B cell (primary cell): ENCODE data around the gene ZNF827. TPM values are rescaled to one million over a fixed set of nuclear protein-coding genes. Genes with fewer than 3 reads are reported as not detected.

Experiments
- ATAC-seq: fragments of 200-7000 bp; cut with Tn5 transposase; one replicate; pipeline ENCODE4 v1.10.0; 2021; ENCODE audit warnings: low read depth, mild to moderate bottlenecking, moderate number of reproducible peaks, moderate library complexity
- CTCF ChIA-PET: fragments of 350-600 bp; sonication (Branson Sonifier 250); formaldehyde crosslinking; loops from one replicate; lab custom pipeline; 2021; ENCODE audit warnings: antibody characterized with exemption, inconsistent platforms; lab: Charles Lee
- POLR2A ChIA-PET: fragments of 350-600 bp; sonication (Branson Sonifier 250); formaldehyde crosslinking; loops from one replicate; lab custom pipeline; 2021; ENCODE audit warnings: antibody characterized with exemption; lab: Charles Lee
- DNase-seq: peaks from one replicate; pipeline ENCODE4 v3.0.0; 2013
- H2AFZ ChIP-seq: 2 replicates; pipeline ENCODE4 v1.6.1; 2012; ENCODE audit warnings: mild to moderate bottlenecking, low read depth, low read length; ENCODE audit not compliant: insufficient read depth, poor library complexity, severe bottlenecking
- H3K27ac ChIP-seq, 2 donors: 1 replicate in 1 of 2; 2 replicates in 1 of 2; pipeline ENCODE4 v1.5.1; 2012 to 2013; ENCODE audit warnings: low read length in 2 of 2, mild to moderate bottlenecking in 2 of 2, moderate library complexity in 1 of 2
- H3K27me3 ChIP-seq, 4 experiments: fragments of 200-600 bp in 1 of 4; sonication (generic) in 1 of 4; replicated peaks in 1 of 4; 1 replicate in 2 of 4; 2 replicates in 2 of 4; pipeline versions ENCODE4 v1.6.1 to v1.7.0; 2013 to 2016; ENCODE audit warnings: low read length in 3 of 4, mild to moderate bottlenecking in 2 of 4, mixed read lengths in 1 of 4, moderate library complexity in 1 of 4; ENCODE audit not compliant: insufficient read depth in 4 of 4, control insufficient read depth in 3 of 4; ENCODE audit errors: control extremely low read depth in 1 of 4
- H3K36me3 ChIP-seq, 2 experiments: replicated peaks in 1 of 2; 1 replicate in 1 of 2; 2 replicates in 1 of 2; pipeline versions ENCODE4 v1.6.1 to v1.7.1; 2013; ENCODE audit warnings: low read length in 1 of 2; ENCODE audit not compliant: insufficient read depth in 2 of 2, control insufficient read depth in 1 of 2; ENCODE audit errors: control extremely low read depth in 1 of 2, extremely low read depth in 1 of 2
- H3K4me1 ChIP-seq, 2 donors: fragments of 200-600 bp in 1 of 2; sonication (generic) in 1 of 2; 1 replicate in 1 of 2; 2 replicates in 1 of 2; pipeline versions ENCODE4 v1.5.1 to v1.6.1; 2013 to 2017; ENCODE audit warnings: low read length in 2 of 2; ENCODE audit not compliant: control insufficient read depth in 2 of 2, insufficient read depth in 2 of 2
- H3K4me2 ChIP-seq: replicated peaks from 2 replicates; pipeline ENCODE3; 2012; ENCODE audit warnings: mild to moderate bottlenecking, low read depth, low read length; ENCODE audit not compliant: poor library complexity, severe bottlenecking
- H3K4me3 ChIP-seq, 5 experiments: fragments of 200-600 bp in 1 of 5; sonication (generic) in 1 of 5; 1 replicate in 3 of 5; 2 replicates in 2 of 5; pipeline versions ENCODE4 v1.5.1 to v1.7.0; 2011 to 2016; ENCODE audit warnings: low read length in 4 of 5, mild to moderate bottlenecking in 4 of 5, low read depth in 2 of 5, control low read depth in 1 of 5, moderate library complexity in 1 of 5; ENCODE audit not compliant: insufficient read depth in 1 of 5; ENCODE audit errors: control extremely low read depth in 1 of 5, extremely low read depth in 1 of 5
- H3K79me2 ChIP-seq: fragments of 200-600 bp; sonication (generic); one replicate; pipeline ENCODE4 v1.6.0; 2016; ENCODE audit warnings: low read length; ENCODE audit not compliant: control insufficient read depth, insufficient read depth
- H3K9ac ChIP-seq: fragments of 200-600 bp; sonication (generic); 2 replicates; pipeline ENCODE4 v1.6.1; 2017; ENCODE audit warnings: mild to moderate bottlenecking, low read length, moderate library complexity
- H3K9me3 ChIP-seq, 3 donors: one replicate each; pipeline versions ENCODE4 v1.6.1 to v1.7.1; 2013; ENCODE audit warnings: low read length in 2 of 3; ENCODE audit not compliant: control insufficient read depth in 2 of 3, insufficient read depth in 1 of 3; ENCODE audit errors: control extremely low read depth in 1 of 3
- H4K20me1 ChIP-seq: 2 replicates; pipeline ENCODE4 v1.6.0; 2012; ENCODE audit warnings: mild to moderate bottlenecking, low read length; ENCODE audit not compliant: insufficient read depth, control insufficient read depth, poor library complexity, severe bottlenecking
- H3K27ac Mint-ChIP-seq: one replicate; pipeline ENCODE4 v1.8.0; 2021; ENCODE audit warnings: mixed read lengths
- H3K27me3 Mint-ChIP-seq: one replicate; pipeline ENCODE4 v1.8.0; 2021; ENCODE audit warnings: mixed read lengths
- H3K4me1 Mint-ChIP-seq: one replicate; pipeline ENCODE4 v1.8.0; 2021; ENCODE audit warnings: mixed read lengths
- H3K4me3 Mint-ChIP-seq: one replicate; pipeline ENCODE4 v1.8.0; 2021; ENCODE audit warnings: mixed read lengths
- H3K9me3 Mint-ChIP-seq: one replicate; pipeline ENCODE4 v1.8.0; 2022; ENCODE audit warnings: mixed read lengths; ENCODE audit not compliant: insufficient read depth
- EZH2 ChIP-seq: IDR thresholded peaks from 2 replicates; pipeline ENCODE4 v1.6.1; 2012; ENCODE audit warnings: borderline replicate concordance, low read depth, mild to moderate bottlenecking, moderate library complexity, low read length; ENCODE audit not compliant: insufficient read depth, poor library complexity, severe bottlenecking
- WGBS: methylation state at CpG from one replicate; pipeline ENCODE4 v1.1.5; 2013; ENCODE audit warnings: missing lambda C conversion rate; ENCODE audit not compliant: insufficient coverage; 5-methylcytosine and 5-hydroxymethylcytosine counted together
- intact Hi-C: fragments of 100-400 bp; cut with micrococcal nuclease; formaldehyde crosslinking; loops from one replicate; pipeline ENCODE4 v1.10.0; 2022
- polyA plus RNA-seq: library from polyadenylated mRNA; depleted of rRNA; stranded (reverse); fragments of >200 nt; gene quantifications from 2 replicates; pipeline ENCODE4 v1.2.3, GENCODE V29; 2012
- total RNA-seq, 2 donors: library from RNA; stranded (reverse); fragments of 120-200 nt in 1 of 2; gene quantifications; 1 replicate in 1 of 2; 2 replicates in 1 of 2; pipeline versions ENCODE4 v1.2.3 to v1.2.4, GENCODE V29; 2013 to 2022
- TF ChIP-seq, protein P1 (sequence below): fragments of 200-600 bp; IDR thresholded peaks from one replicate; pipeline ENCODE4 v1.8.0; 2022; ENCODE audit warnings: antibody characterized with exemption, mild to moderate bottlenecking

ZNF827 gene
- total and polyA plus RNA-seq, 2 donors (not counting 1 experiment from before 2014, with no cell fraction given): 20.6 to 30.1 TPM

DNA sequence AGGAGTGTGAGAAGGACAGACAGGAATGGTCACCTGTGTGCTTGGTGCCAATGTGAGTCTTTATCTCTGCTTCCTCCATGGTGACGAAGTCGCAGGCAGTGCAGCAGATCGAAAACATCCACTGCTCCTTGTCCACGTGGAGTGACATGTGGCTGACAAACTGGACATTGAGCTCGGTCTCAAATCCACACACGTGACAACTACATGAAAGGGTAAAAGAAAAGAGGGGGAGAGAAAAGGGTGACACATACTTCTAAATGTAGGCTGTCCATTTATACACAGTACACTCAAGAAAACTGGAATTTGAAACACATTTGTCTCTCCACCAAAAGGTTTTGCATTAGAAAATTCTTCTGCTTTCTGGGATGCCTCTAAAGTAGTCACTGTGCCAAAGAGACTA is 164.2 kb downstream of the ZNF827 start:
- H3K27me3 ChIP-seq: no peaks in the 10 kb centered on the region
- no peaks in the 10 kb centered on the region for H3K4me1 ChIP-seq
- no peak overlapping the region for H3K4me3 ChIP-seq
- H4K20me1 ChIP-seq: no peaks in the 10 kb centered on the region
- no peak overlapping the region for H2AFZ ChIP-seq
- H3K9me3 ChIP-seq: no peaks in the 10 kb centered on the region
- H3K9ac ChIP-seq: no peak overlapping the region
- H3K79me2 ChIP-seq: no peaks in the 10 kb centered on the region
- no peaks in the 10 kb centered on the region for H3K4me1 Mint-ChIP-seq
- POLR2A ChIA-PET: no interaction called here
- no peaks in the 10 kb centered on the region for H3K9me3 Mint-ChIP-seq
- 100% methylated on average over 4 of the region's 6 CpGs for WGBS
- peaks cover 12 to 43% of the 10 kb centered on the region in 2 experiments for H3K36me3 ChIP-seq
- no peak overlapping the region for H3K27ac Mint-ChIP-seq
- intact Hi-C loops: no loop called here
- DNase-seq (no peak), ATAC-seq (no peak)
- CTCF ChIA-PET: no interaction called here
- H3K4me2 ChIP-seq: no peak overlapping the region
- TF ChIP-seq, protein P1, sequence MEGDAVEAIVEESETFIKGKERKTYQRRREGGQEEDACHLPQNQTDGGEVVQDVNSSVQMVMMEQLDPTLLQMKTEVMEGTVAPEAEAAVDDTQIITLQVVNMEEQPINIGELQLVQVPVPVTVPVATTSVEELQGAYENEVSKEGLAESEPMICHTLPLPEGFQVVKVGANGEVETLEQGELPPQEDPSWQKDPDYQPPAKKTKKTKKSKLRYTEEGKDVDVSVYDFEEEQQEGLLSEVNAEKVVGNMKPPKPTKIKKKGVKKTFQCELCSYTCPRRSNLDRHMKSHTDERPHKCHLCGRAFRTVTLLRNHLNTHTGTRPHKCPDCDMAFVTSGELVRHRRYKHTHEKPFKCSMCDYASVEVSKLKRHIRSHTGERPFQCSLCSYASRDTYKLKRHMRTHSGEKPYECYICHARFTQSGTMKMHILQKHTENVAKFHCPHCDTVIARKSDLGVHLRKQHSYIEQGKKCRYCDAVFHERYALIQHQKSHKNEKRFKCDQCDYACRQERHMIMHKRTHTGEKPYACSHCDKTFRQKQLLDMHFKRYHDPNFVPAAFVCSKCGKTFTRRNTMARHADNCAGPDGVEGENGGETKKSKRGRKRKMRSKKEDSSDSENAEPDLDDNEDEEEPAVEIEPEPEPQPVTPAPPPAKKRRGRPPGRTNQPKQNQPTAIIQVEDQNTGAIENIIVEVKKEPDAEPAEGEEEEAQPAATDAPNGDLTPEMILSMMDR: no peak
- TF ChIP-seq EZH2: no peak
- no peaks in the 10 kb centered on the region for H3K27me3 Mint-ChIP-seq
- H3K4me3 Mint-ChIP-seq: no peak overlapping the region
- H3K27ac ChIP-seq: no peak overlapping the region

DNA sequence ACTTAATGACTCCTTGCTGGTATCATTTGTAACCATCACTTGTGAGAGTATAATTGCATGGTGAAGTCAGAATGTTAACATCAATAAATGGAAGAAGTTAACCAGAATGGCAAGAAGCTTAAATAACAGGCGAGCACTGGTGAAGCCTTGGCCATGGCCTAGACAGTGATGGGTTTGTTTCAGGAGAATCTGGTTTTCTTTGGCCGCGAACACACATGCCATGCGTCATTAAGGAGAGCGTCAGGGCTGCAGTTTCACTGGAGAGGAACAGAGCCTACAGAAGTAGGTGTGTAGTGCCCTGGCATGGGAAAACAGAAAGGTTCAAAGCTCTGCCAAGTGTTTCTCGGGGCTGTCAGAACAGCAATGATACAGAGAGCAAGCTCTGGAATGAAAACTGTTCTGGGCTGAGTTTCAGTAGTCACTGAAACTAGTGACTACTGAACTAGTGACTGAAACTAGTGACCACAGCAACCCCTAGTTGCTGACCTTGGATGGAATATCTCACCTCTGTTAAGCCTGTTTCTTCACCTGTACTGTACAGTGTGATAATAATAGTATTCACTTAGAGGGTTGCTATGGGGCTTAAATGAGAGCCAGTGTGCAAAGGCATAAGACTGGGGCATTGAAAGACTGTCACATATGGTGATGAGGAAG is 164.9 kb downstream of the ZNF827 start:
- H3K9me3 ChIP-seq: no peaks in the 10 kb centered on the region
- no peak overlapping the region for H3K4me3 ChIP-seq
- H3K4me1 ChIP-seq: no peaks in the 10 kb centered on the region
- no peak for ATAC-seq
- H3K27me3 ChIP-seq: no peaks in the 10 kb centered on the region
- Mint-ChIP-seq H3K9me3 (no peaks in the 10 kb centered on the region), H3K4me1 (no peaks in the 10 kb centered on the region), H3K27ac (no peak overlapping the region), H3K27me3 (no peaks in the 10 kb centered on the region), H3K4me3 (no peak overlapping the region)
- no peaks in the 10 kb centered on the region for H4K20me1 ChIP-seq
- no peak overlapping the region for H3K9ac ChIP-seq
- ChIA-PET CTCF (no interaction called here), POLR2A (no interaction called here)
- H3K36me3 ChIP-seq: peaks cover 12 to 40% of the 10 kb centered on the region in 2 experiments
- no peak for TF ChIP-seq EZH2
- TF ChIP-seq, protein P1: no peak
- intact Hi-C loops: no loop called here
- DNase-seq: no peak
- no peak overlapping the region for H3K27ac ChIP-seq
- WGBS: 98% methylated on average over 6 of the region's 6 CpGs
- H3K4me2 ChIP-seq: no peak overlapping the region
- no peak overlapping the region for H2AFZ ChIP-seq
- H3K79me2 ChIP-seq: no peaks in the 10 kb centered on the region
